Adrenal gland (tissue), 5 donors: ENCODE data around the gene CFAP221.

Experiments
- CTCF ChIP-seq, 6 experiments: fragments of 450-650 bp in 4 of 6; fragments of 200-600 bp in 2 of 6; sonication (generic) in 1 of 6; IDR thresholded peaks; 1 replicate in 5 of 6; 2 replicates in 1 of 6; pipeline versions ENCODE4 v1.5.1 to v1.8.0; 2016 to 2021; ENCODE audit warnings: antibody characterized with exemption in 6 of 6, mild to moderate bottlenecking in 2 of 6, moderate library complexity in 1 of 6
- POLR2A ChIP-seq, 2 donors: fragments of 450-650 bp; IDR thresholded peaks; one replicate each; pipeline ENCODE4 v1.6.1; 2017; ENCODE audit warnings: antibody characterized with exemption in 2 of 2, mild to moderate bottlenecking in 2 of 2, moderate library complexity in 1 of 2
- donor health status: DM: no; HTN: no; CAD: no.

DNA sequence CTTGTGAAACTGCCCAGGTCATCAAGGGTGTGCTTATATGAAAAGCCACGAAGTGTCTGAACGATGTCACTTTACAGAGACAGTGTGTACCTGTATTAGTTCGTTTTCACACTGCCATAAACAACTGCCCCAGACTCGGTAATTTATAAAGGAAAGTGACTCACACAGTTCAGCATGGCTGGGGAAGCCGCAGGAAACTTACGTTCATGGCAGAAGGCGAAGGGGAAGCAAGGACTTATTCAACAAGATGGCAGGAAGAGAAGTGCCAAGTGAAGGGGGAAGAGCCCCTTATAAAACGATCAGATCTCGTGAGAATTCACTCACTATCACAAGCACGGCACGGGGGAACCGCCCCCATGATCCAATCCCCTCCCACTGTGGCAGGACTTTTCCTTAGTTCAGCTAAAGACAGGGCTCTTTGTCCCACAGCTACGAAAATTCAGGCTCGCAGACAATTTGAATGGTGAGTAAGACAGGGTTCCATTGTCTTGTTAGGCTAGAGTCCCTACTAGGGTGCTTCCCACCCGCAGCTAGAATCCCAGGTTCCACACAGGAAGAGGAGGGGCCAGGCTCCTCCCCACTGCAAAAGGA, 154.9 kb downstream of the CFAP221 start:
- TF ChIP-seq CTCF (IDR thresholded peaks at IDR 0.05) (no peak), POLR2A (IDR thresholded peaks at IDR 0.05) (no peak)
